ENCODE results near the gene NUP188.
"Not testable (repeated sequence)": the region's sequence is repeated elsewhere in the genome, so short reads cannot be mapped to it uniquely, and the experiment has no call there.

NUP188 gene

DNA sequence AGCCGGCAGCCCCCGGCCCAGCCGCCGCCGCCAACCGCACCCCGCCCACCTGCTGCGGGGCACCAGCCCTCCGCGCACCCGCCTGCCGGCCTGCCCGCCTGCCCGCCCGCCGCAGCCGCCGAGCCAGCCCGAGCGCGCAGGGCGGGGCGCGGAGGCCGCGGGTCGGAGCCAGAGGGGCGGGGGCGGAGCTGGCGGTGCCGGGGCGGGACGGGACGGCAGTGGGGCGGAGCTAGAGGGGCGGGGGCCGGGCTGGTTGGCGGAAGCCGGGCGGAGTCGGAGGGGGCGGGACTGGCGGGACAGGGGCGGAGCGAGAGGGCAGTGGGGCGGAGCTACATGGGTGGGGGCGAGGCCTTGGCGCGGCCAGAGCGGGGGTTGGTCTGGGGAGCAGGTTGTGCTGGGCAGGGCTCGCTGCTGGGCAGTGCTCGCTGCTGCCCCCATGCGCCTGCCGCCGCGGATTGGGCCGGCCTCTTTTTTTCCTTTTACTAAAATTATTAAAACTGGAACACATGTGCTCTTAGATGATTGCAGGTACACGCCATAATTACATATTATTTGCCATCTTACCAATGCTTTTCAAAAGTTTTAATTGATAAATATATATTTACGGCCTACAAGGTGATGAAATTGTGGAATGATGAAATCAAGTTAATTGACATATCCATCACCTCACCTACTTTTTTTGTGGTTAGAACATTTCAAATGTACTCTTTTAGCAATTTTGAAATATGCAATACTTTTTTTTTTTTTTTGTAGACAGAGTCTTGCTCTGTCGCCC is 80.9 kb downstream of the NUP188 start, which contains the start of gene SH3GLB2:
Gene SH3GLB2 (minus strand): TSS at position 140 of the 775 bp plus-strand sequence. CDS start 177 bp downstream, outside the sequence.
- peak; percentile 89 for DNase-seq

- no peak for DNase-seq
Measured at GRCh38 chr9:129030191-129030590, 82.7 kb downstream of the NUP188 start.

DNA sequence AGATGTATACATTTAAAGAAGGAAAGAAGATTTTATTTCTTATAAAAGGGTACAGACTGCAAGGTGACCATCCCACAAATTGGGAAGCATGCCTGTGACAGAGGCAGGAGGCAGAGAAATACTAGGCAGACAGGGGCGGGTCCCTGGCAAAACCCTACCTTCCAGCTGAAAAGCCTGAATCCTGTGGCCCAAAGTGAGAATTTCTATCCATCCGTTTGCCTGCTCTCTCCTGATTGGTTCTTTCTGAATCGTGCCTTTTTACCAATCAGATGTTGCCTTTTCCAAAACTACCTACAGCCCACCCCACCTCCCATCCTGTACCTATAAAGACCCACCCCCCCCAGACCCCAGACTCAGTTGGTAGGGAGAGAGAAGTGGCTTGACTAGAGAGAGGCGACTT is 84.0 kb downstream of the NUP188 start:
- DNase-seq, result no peak

GRCh38 chr9:129032541-129033159 is 85.2 kb downstream of the NUP188 start:
- no peak for DNase-seq

GRCh38 chr9:129033216-129033615 is 85.7 kb downstream of the NUP188 start:
- no peak for DNase-seq

DNA sequence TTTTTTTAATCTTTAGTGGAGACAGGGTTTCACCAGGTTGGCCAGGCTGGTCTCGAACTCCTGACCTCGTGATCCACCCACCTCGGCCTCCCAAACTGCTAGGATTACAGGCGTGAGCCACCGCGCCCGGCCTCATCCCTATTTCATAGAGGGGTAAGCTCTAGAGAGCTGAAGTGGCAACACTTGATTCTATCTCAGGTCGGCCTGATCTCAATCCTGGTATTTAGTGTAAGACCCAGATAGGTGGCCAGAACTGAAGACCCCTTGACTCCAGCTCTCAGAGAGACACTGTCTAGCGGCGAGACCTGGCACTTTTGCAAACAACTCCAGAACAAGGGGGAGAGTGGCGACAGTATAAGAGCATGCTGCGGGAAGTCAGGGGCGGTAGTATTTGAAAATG is 88.3 kb downstream of the NUP188 start:
- DNase-seq, result not testable (repeated sequence)

GRCh38 chr9:129036241-129036922 is 88.9 kb downstream of the NUP188 start, which contains the start of gene MIGA2:
MIGA2 (plus strand) TSS chr9:129036626; CDS start chr9:129040595, 3,969 bp downstream.
- DNase-seq, result peak; percentile 95

DNA sequence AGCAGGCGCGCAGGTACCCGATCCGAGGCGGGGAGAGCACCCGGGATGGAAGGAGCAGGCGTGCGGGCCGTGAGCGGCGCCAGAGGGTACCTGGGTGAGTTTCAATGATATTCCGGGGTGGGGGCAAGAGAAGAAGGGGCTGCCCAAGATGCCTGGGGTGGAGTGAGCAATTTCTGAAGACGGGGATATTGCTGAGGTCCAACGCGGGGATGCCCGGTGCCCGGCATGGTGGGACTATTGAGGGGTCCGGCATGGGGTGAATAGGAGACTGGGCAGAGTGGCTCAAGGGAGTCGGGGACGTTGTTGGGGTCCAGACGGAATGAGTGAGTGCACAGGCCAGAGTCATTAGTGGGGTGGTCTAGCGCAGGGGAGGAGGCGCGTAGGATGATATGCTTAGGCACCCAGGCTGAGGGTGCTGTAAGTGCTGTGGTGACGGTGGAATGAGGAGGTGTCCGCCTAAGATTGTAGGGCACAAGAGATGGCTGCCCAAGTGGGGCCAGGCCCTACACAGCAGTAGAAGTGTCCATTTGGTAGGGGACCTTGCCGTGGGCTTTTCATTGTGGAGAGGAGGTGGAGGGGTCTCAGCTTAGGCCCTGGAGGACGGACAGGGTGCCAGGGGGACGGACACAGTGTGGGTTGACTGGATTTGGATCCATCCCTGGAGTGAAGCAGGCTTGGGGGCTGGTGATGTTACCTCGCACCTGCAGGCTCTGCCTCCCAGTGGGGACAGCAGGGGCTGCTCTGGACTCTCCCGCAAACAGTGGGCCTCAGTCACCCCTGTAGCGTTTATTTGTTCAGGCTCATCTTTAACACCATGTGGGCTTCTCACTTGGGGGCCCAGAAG is 89.6 kb downstream of the NUP188 start:
- DNase-seq, result no peak

DNA sequence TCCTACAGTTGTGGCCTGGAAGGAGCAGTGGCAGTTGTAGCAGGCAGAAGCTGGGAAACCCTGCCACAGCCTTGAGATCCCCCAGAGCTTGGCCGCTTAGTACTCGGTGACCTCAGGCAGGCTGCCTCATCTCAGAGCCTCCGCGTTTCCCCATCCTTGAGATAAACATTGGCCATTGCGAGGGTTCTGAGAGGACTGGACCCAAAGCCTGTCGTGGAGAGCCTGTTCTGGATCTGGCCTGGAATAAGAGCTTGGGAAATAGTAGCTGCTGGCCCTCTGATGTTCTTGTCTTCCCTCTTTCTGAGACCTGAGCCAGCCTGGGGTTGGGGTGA is 90.2 kb downstream of the NUP188 start:
- DNase-seq, result no peak

- no peak for DNase-seq
Measured at GRCh38 chr9:129038109-129038852, 90.8 kb downstream of the NUP188 start.

GRCh38 chr9:129040113-129040643 is 92.7 kb downstream of the NUP188 start:
- no peak for DNase-seq

DNA sequence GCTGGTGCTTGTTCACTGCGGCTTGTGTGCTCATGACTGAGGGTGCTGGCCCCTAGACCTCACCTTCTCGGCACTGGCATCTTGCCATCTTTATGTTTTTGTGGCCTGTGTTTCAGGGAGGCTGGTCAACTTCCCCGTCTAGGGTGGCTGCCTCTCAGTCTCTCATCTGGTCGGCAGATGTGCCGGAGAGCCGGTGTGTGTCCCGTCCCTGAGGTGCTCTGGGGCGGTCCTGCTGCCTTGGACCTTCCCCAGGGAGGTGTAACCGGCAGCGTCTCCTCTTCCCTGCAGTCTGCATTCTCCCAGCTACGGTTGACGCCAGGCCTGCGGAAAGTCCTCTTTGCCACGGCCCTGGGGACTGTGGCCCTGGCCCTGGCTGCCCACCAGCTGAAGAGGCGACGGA is 94.5 kb downstream of the NUP188 start:
- DNase-seq, result no peak

DNA sequence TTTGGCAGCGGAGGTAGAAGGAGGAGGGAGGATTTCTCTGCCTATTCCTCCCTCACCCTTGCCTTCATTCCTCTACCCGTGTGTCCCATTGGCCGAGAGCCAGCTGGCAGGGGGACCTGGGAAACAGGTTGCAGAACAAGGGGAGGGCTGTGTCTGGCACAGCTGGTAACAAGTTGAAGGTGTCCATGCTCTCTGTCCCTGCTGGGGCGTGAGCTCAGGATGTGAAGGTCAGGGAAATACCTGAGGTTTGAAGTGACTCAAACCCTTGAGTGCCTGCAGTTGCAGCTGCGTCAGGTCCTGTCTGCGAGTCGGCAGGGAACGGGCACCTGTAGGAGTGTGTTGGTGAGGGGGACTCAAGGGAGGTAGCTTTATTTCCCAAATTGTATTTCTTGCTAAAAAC is 105.1 kb downstream of the NUP188 start:
- DNase-seq, result no peak

DNA sequence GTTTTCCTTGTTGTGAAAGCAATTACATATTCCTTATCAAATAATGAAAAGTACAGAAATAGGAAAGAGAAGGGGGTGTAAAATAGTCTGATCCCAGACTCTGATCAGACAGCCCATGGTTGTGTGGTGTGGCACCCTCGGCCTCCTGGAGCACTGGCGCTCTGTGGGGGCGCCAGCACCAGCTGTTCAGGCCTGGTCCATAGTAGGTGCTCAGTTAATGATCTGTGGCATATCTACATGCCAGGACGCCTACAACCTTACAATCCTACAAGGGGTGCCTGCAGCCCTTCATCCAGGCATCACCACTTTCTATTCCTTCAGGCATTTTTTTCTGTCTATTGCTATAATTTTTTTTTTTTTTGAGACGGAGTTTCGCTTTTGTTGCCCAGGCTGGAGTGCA is 105.5 kb downstream of the NUP188 start:
- DNase-seq, result no peak

GRCh38 chr9:129054163-129054851 is 106.8 kb downstream of the NUP188 start:
- no peak for DNase-seq
